K562 (cell line): ENCODE results near the gene OTOR. TPM values are rescaled to one million over a fixed set of nuclear protein-coding genes. Genes with fewer than 3 reads are reported as not detected.

Source experiments
- ATAC-seq: fragments of 200-7000 bp; cut with Tn5 transposase; 3 replicates; pipeline ENCODE4 v1.9.1; 2020; ENCODE audit warnings: moderate library complexity
- BruUV-seq: library from RNA; stranded (reverse); fragments of 400-500 nt; replicated peaks from 2 replicates; lab custom pipeline; 2021; lab: Mats Ljungman, UMichigan
- CTCF ChIA-PET: fragments of 300-600 bp; formaldehyde crosslinking; extraction: SDS; loops from one replicate; lab custom pipeline; 2021; ENCODE audit warnings: low intra/inter-chr PET ratio; lab: Yijun Ruan, JAX
- POLR2A ChIA-PET: fragments of 300-600, 350-650 bp; sonication (Branson Sonifier 250); formaldehyde crosslinking; extraction: SDS; loops from one replicate; lab custom pipeline; 2021; ENCODE audit warnings: antibody characterized with exemption, inconsistent platforms; lab: Yijun Ruan, JAX
- DNase-seq, 4 experiments: peaks; one replicate each; pipeline versions ENCODE4 v3.0.0 to v3.0.0-alpha.2; 2011 to 2018; ENCODE audit warnings: low spot score in 3 of 4, mixed read lengths in 3 of 4; ENCODE audit errors: extremely low read depth in 1 of 4
- FAIRE-seq: peaks from 2 replicates; lab custom pipeline; 2011; peaks lifted over from hg19 to GRCh38; lab: Jason Lieb, UNC
- H2AFZ ChIP-seq: 2 replicates; pipeline ENCODE4 v1.6.0; 2011; ENCODE audit warnings: low read depth, low read length, control low read depth, inconsistent platforms
- H3K27ac ChIP-seq: fragments of 200-600 bp; 3 replicates; pipeline ENCODE4 v1.8.0; 2011; ENCODE audit warnings: low read depth, mild to moderate bottlenecking, control low read depth, inconsistent platforms, low read length, moderate library complexity, mixed read lengths; ENCODE audit errors: extremely low read depth
- H3K27me3 ChIP-seq, 2 experiments: fragments of 300-600 bp in 1 of 2; 2 replicates in 1 of 2; 3 replicates in 1 of 2; pipeline versions ENCODE4 v1.6.0 to v1.8.0; 2011; ENCODE audit warnings: inconsistent platforms in 2 of 2, low read length in 2 of 2, mild to moderate bottlenecking in 1 of 2, mixed read lengths in 1 of 2, moderate library complexity in 1 of 2; ENCODE audit not compliant: control insufficient read depth in 2 of 2, insufficient read depth in 2 of 2
- H3K36me3 ChIP-seq: fragments of 300-600 bp; 3 replicates; pipeline ENCODE4 v1.8.0; 2011; ENCODE audit warnings: mild to moderate bottlenecking, low read length, inconsistent platforms; ENCODE audit not compliant: control insufficient read depth, insufficient read depth
- H3K4me1 ChIP-seq, 2 experiments: fragments of 200-600 bp in 1 of 2; replicated peaks in 1 of 2; 2 replicates in 1 of 2; 3 replicates in 1 of 2; pipeline versions ENCODE4 v1.5.1 to v1.8.0; 2011; ENCODE audit warnings: inconsistent platforms in 2 of 2, low read length in 2 of 2, mild to moderate bottlenecking in 1 of 2, mixed read lengths in 1 of 2, moderate library complexity in 1 of 2; ENCODE audit not compliant: control insufficient read depth in 2 of 2, insufficient read depth in 2 of 2
- H3K4me2 ChIP-seq: 2 replicates; pipeline ENCODE4 v1.6.1; 2011; ENCODE audit warnings: low read length, control low read depth, inconsistent platforms, mixed read lengths; ENCODE audit not compliant: insufficient read depth
- H3K4me3 ChIP-seq: fragments of 200-600 bp; sonication (generic), shearing (Covaris generic); 2 replicates; pipeline ENCODE4 v1.5.1; 2016; ENCODE audit warnings: control low read depth, inconsistent platforms
- H3K79me2 ChIP-seq: fragments of 200-600 bp; 3 replicates; pipeline ENCODE4 v1.8.0; 2011; ENCODE audit warnings: low read length, inconsistent platforms; ENCODE audit not compliant: control insufficient read depth, insufficient read depth
- H3K9ac ChIP-seq, 2 experiments: 2 replicates each; pipeline versions ENCODE4 v1.6.0 to v1.6.1; 2011; ENCODE audit warnings: low read depth in 2 of 2, low read length in 2 of 2, control low read depth in 1 of 2, inconsistent platforms in 1 of 2, mild to moderate bottlenecking in 1 of 2, mixed read lengths in 1 of 2; ENCODE audit not compliant: insufficient read depth in 1 of 2
- H3K9me1 ChIP-seq: one replicate; pipeline ENCODE4 v1.6.0; 2011; ENCODE audit warnings: inconsistent platforms, mild to moderate bottlenecking, low read length, moderate library complexity; ENCODE audit not compliant: control insufficient read depth, insufficient read depth
- H3K9me3 ChIP-seq: replicated peaks from 2 replicates; pipeline ENCODE4 v1.5.1; 2011; ENCODE audit warnings: low read depth, low read length, inconsistent platforms; ENCODE audit not compliant: control insufficient read depth, insufficient read depth
- H4K20me1 ChIP-seq: replicated peaks from 2 replicates; pipeline ENCODE4 v1.6.1; 2011; ENCODE audit warnings: low read length, inconsistent platforms, mixed read lengths; ENCODE audit not compliant: control insufficient read depth, insufficient read depth
- CCNT2 ChIP-seq: IDR thresholded peaks from 2 replicates; pipeline ENCODE4 v1.6.1; 2011; ENCODE audit warnings: borderline replicate concordance, low read depth, mild to moderate bottlenecking, moderate library complexity, mixed read lengths, low read length; ENCODE audit not compliant: insufficient read length; ENCODE audit errors: extremely low read depth
- GTF3C2 ChIP-seq: IDR thresholded peaks from 3 replicates; pipeline ENCODE4 v1.6.1; 2011; ENCODE audit warnings: borderline replicate concordance, mild to moderate bottlenecking, moderate library complexity; ENCODE audit not compliant: insufficient read length; ENCODE audit errors: extremely low read depth
- KLF13 ChIP-seq: fragments of 450-650 bp; IDR thresholded peaks from 2 replicates; pipeline ENCODE4 v1.6.1; 2016; ENCODE audit warnings: missing genetic modification characterization, low read depth, mild to moderate bottlenecking, missing compliant biosample characterization, moderate library complexity, borderline replicate concordance
- NR2C1 ChIP-seq, 2 experiments: fragments of 450-650 bp; IDR thresholded peaks; 2 replicates each; pipeline ENCODE4 v1.6.1; 2017; ENCODE audit warnings: mild to moderate bottlenecking in 2 of 2, antibody characterized with exemption in 1 of 2, inconsistent platforms in 1 of 2, missing compliant biosample characterization in 1 of 2, missing genetic modification characterization in 1 of 2
- PTTG1 ChIP-seq: fragments of 450-650 bp; IDR thresholded peaks from 2 replicates; pipeline ENCODE4 v1.6.1; 2016; ENCODE audit warnings: low read depth, mild to moderate bottlenecking, missing genetic modification characterization, missing compliant biosample characterization
- TOE1 ChIP-seq, 2 experiments: fragments of 450-650 bp in 1 of 2; sonication (generic) in 1 of 2; formaldehyde crosslinking in 1 of 2; IDR thresholded peaks; 2 replicates each; pipeline versions ENCODE4 v1.7.1 to v1.8.0; 2016 to 2022; ENCODE audit warnings: borderline replicate concordance in 2 of 2, mild to moderate bottlenecking in 2 of 2, antibody characterized with exemption in 1 of 2, inconsistent platforms in 1 of 2, low read depth in 1 of 2, missing genetic modification reagents in 1 of 2, moderate library complexity in 1 of 2
- ZMIZ1 ChIP-seq, 2 experiments: fragments of 150-350 bp in 1 of 2; IDR thresholded peaks; 2 replicates each; pipeline ENCODE4 v1.6.1; 2012 to 2016; ENCODE audit warnings: low read depth in 2 of 2, low read length in 2 of 2, mild to moderate bottlenecking in 1 of 2, moderate library complexity in 1 of 2
- ZNF740 ChIP-seq, 3 experiments: fragments of 200-800 bp in 1 of 3; sonication (Bioruptor generic) in 1 of 3; sonication (generic) in 1 of 3; formaldehyde crosslinking in 1 of 3; IDR thresholded peaks; 2 replicates each; pipeline versions ENCODE4 v1.6.1 to v1.8.0; 2016 to 2022; ENCODE audit warnings: mild to moderate bottlenecking in 2 of 3, missing compliant biosample characterization in 2 of 3, missing genetic modification characterization in 2 of 3, missing genetic modification reagents in 1 of 3
- WGBS: fragments of 100-300 bp; shearing (Covaris generic); methylation state at CpG from one replicate; pipeline ENCODE4 v1.1.6; 2016; ENCODE audit warnings: low coverage, mixed read lengths; ENCODE audit not compliant: insufficient coverage; ENCODE audit errors: missing lambda C conversion rate; 5-methylcytosine and 5-hydroxymethylcytosine counted together
- in situ Hi-C: fragments of 300-500 bp; cut with MboI; formaldehyde crosslinking; loops from 4 replicates; pipeline ENCODE4 v1.15.0; 2018; ENCODE audit warnings: inconsistent platforms, mixed read lengths
- intact Hi-C: fragments of 100-400 bp; cut with micrococcal nuclease; formaldehyde crosslinking; loops from 2 replicates; pipeline ENCODE4 v1.14.2; 2022
- polyA plus RNA-seq, 8 experiments: library from polyadenylated mRNA; depleted of rRNA in 4 of 8; stranded (reverse) in 5 of 8; unstranded in 3 of 8; fragments of >200 nt; fragmentation: Nextera tagmentation in 2 of 8; fragmentation: Illumina TruSeq in 1 of 8; extraction: Ambion mirVana in 2 of 8; extraction: Trizol in 1 of 8; gene quantifications; 2 replicates each; pipeline versions ENCODE4 v1.2.1 to v1.2.3, GENCODE V29; 2011 to 2014; ENCODE audit warnings: inconsistent platforms in 1 of 8, missing spikeins in 1 of 8
- total RNA-seq, 7 experiments: library from RNA; depleted of rRNA in 6 of 7; stranded (reverse); fragments of >200 nt in 6 of 7; fragmentation: Illumina TruSeq in 2 of 7; extraction: Trizol in 2 of 7; gene quantifications; 2 replicates each; pipeline versions ENCODE4 v1.2.1 to v1.2.3, GENCODE V29; 2011 to 2021; ENCODE audit warnings: low replicate concordance in 1 of 7
- TF ChIP-seq, protein P1 (sequence below): fragments of 250-450 bp; sonication (Bioruptor Pico); IDR thresholded peaks from 2 replicates; pipeline ENCODE4 v1.4.0; 2020

OTOR gene
- total and polyA plus RNA-seq, 9 of the 15 experiments (the other 6 are each of a cell fraction or from before 2014, with no cell fraction given), result not detected

DNA sequence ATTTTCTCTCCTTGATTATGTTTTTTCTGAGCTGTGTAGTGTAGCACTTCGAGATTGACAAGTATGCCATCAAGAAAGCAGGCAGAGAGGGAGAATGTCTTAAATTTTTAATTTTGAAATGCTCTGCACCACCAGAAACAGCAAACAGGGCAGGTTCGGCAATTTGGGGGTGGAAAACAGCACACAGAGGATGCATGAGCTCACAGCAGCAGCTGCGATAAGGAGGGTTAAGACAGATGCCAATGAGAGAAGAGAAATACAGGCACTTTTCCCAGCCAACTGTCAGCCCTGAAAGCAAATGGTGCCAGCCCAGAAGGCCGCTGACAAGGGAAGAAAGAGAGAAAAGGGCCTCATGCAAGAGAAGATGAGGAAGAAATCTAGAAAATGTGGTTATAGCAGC is 33.4 kb upstream of the OTOR start:
- Histone ChIP-seq H3K9ac (no peak overlapping the region), H3K9me1 (no peaks in the 10 kb centered on the region), H3K4me1 (no peaks in the 10 kb centered on the region; a peak in 1 of 5 replicates), H3K9me3 (no peaks in the 10 kb centered on the region), H2AFZ (no peak overlapping the region), H3K27me3 (peaks cover 2 to 8% of the 10 kb centered on the region in 2 experiments; a peak in 3 of 5 replicates), H4K20me1 (no peaks in the 10 kb centered on the region), H3K79me2 (no peaks in the 10 kb centered on the region), H3K4me2 (no peak overlapping the region), H3K36me3 (no peaks in the 10 kb centered on the region), H3K27ac (no peak overlapping the region), H3K4me3 (no peak overlapping the region)
- FAIRE-seq (no peak), DNase-seq (no peak), ATAC-seq (no peak)
- POLR2A ChIA-PET, result interaction anchor here (1.2 kb wide), 1 partner anchor 45 kb away, joined by 3 read pairs; no protein-coding TSS in a partner anchor
- in situ Hi-C loops, result no loop called here
- BruUV-seq, result no TSS peak
- CTCF ChIA-PET, result no interaction called here
- intact Hi-C loops, result no loop called here
- WGBS, result 0% methylated on average over 4 of the region's 4 CpGs
- TF ChIP-seq PTTG1 (tag) (no peak), CCNT2 (no peak), KLF13 (no peak), TOE1 (IDR thresholded peaks at IDR 0.05; ENCODE audit: borderline replicate concordance) (no peak), TOE1 (CRISPR knock-in tag; IDR thresholded peaks at IDR 0.05; ENCODE audit: borderline replicate concordance, low read depth) (no peak), GTF3C2 (no peak), ZMIZ1 (IDR thresholded peaks at IDR 0.05; ENCODE audit: low read depth in 2 of 2, low read length in 2 of 2) (no peak), NR2C1 (IDR thresholded peaks at IDR 0.05) (no peak), NR2C1 (tag; IDR thresholded peaks at IDR 0.05) (no peak), ZNF740 (CRISPR knock-in tag; IDR thresholded peaks at IDR 0.05) (no peak), ZNF740 (tag; IDR thresholded peaks at IDR 0.05) (no peak)
- TF ChIP-seq, protein P1, sequence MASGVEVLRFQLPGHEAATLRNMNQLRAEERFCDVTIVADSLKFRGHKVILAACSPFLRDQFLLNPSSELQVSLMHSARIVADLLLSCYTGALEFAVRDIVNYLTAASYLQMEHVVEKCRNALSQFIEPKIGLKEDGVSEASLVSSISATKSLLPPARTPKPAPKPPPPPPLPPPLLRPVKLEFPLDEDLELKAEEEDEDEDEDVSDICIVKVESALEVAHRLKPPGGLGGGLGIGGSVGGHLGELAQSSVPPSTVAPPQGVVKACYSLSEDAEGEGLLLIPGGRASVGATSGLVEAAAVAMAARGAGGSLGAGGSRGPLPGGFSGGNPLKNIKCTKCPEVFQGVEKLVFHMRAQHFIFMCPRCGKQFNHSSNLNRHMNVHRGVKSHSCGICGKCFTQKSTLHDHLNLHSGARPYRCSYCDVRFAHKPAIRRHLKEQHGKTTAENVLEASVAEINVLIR, result no peak
